K562 (cell line): ENCODE results near the gene GOLGB1. TPM values are rescaled to one million over a fixed set of nuclear protein-coding genes. Genes with fewer than 3 reads are reported as not detected.
A peak's percentile ranks its signal among the peaks of the same experiment; 100 is the strongest.

Experiments
- BRCA1 ChIP-seq, 2 experiments: fragments of 450-650 bp in 1 of 2; sonication (generic) in 1 of 2; formaldehyde crosslinking in 1 of 2; IDR thresholded peaks; 2 replicates each; pipeline versions ENCODE4 v1.5.0 to v1.6.1; 2017 to 2020; ENCODE audit warnings: mild to moderate bottlenecking in 1 of 2, missing genetic modification reagents in 1 of 2
- COPS2 ChIP-seq: fragments of 450-650 bp; conservative IDR thresholded peaks from 2 replicates; pipeline ENCODE4 v1.6.1; 2016; ENCODE audit warnings: mild to moderate bottlenecking, moderate library complexity
- MBD1 ChIP-seq: fragments of 250-450 bp; sonication (Bioruptor Pico); IDR thresholded peaks from 2 replicates; pipeline ENCODE4 v1.8.0; 2022; ENCODE audit warnings: inconsistent platforms
- MLX ChIP-seq, 2 experiments: fragments of 450-650 bp in 1 of 2; sonication (generic) in 1 of 2; formaldehyde crosslinking; conservative IDR thresholded peaks; 2 replicates each; pipeline versions ENCODE4 v1.4.0 to v1.8.1; 2020 to 2022; ENCODE audit warnings: mild to moderate bottlenecking in 1 of 2, missing genetic modification reagents in 1 of 2
- PML ChIP-seq: IDR thresholded peaks from 2 replicates; pipeline ENCODE4 v1.6.1; 2012; ENCODE audit warnings: low read length, inconsistent platforms
- PYGO2 ChIP-seq: fragments of 450-650 bp; IDR thresholded peaks from 2 replicates; pipeline ENCODE4 v1.6.1; 2016; ENCODE audit warnings: mild to moderate bottlenecking, missing genetic modification characterization, moderate library complexity, missing compliant biosample characterization
- SIN3B ChIP-seq: fragments of 450-650 bp; IDR thresholded peaks from 2 replicates; pipeline ENCODE4 v1.6.1; 2017; ENCODE audit warnings: low read depth, mild to moderate bottlenecking, moderate library complexity
- ZBTB34 ChIP-seq: fragments of 250-450 bp; sonication (Bioruptor Pico); IDR thresholded peaks from 2 replicates; pipeline ENCODE4 v1.8.0; 2021; ENCODE audit warnings: mild to moderate bottlenecking, moderate library complexity
- ZBTB7A ChIP-seq: IDR thresholded peaks from 2 replicates; pipeline ENCODE4 v1.6.1; 2011; ENCODE audit warnings: low read depth, mild to moderate bottlenecking, low read length, moderate library complexity, borderline replicate concordance; ENCODE audit not compliant: control insufficient read depth
- ZFPM2 ChIP-seq: fragments of 250-450 bp; sonication (Bioruptor Pico); IDR thresholded peaks from 2 replicates; pipeline ENCODE4 v1.5.1; 2022; ENCODE audit warnings: mild to moderate bottlenecking
- polyA plus RNA-seq, 8 experiments: library from polyadenylated mRNA; depleted of rRNA in 4 of 8; stranded (reverse) in 5 of 8; unstranded in 3 of 8; fragments of >200 nt; fragmentation: Nextera tagmentation in 2 of 8; fragmentation: Illumina TruSeq in 1 of 8; extraction: Ambion mirVana in 2 of 8; extraction: Trizol in 1 of 8; gene quantifications; 2 replicates each; pipeline versions ENCODE4 v1.2.1 to v1.2.3, GENCODE V29; 2011 to 2014; ENCODE audit warnings: inconsistent platforms in 1 of 8, missing spikeins in 1 of 8
- total RNA-seq, 7 experiments: library from RNA; depleted of rRNA in 6 of 7; stranded (reverse); fragments of >200 nt in 6 of 7; fragmentation: Illumina TruSeq in 2 of 7; extraction: Trizol in 2 of 7; gene quantifications; 2 replicates each; pipeline versions ENCODE4 v1.2.1 to v1.2.3, GENCODE V29; 2011 to 2021; ENCODE audit warnings: low replicate concordance in 1 of 7

Gene GOLGB1
- total and polyA plus RNA-seq, 9 of the 15 experiments (the other 6 are each of a cell fraction or from before 2014, with no cell fraction given) = 4.0 to 16.3 (median 9.7) TPM

- TF ChIP-seq ZBTB34 (CRISPR knock-in tag) (no peak), MLX (CRISPR knock-in tag; conservative IDR thresholded peaks at IDR 0.05) (no peak), SIN3B (0 out of 2 replicates have a peak, but pooled peaks have one; percentile 28), ZFPM2 (no peak), COPS2 (no peak), ZBTB7A (0 out of 2 replicates have a peak, but pooled peaks have one; percentile 22), BRCA1 (IDR thresholded peaks at IDR 0.05) (no peak), BRCA1 (CRISPR knock-in tag; IDR thresholded peaks at IDR 0.05) (no peak), MBD1 (CRISPR knock-in tag) (no peak), PYGO2 (tag) (no peak), PML (peak; percentile 78; the same call in 1 of the 2 replicates)
Measured at GRCh38 chr3:121749276-121750086, at the start of gene GOLGB1 (continued).
